ENCODE results near the gene C2CD2.

C2CD2 gene

DNA sequence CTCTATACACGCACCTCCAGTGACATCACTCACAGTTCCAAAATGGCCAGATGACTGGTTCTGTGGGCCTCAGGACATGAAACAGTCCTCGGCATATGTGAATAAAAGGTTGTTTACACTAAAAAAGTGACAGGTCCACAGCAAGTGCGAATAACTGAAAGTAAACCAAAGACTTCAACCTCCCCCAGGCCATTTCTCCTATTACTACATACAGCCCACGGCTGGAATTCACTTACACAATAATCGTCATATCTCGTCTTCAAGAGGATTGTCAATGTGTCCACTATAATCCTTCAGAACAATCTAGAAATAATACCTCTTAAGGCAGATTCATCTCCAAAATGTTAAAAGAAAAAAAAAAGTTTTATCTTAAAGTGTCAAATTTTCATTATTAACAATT is 72.8 kb downstream of the C2CD2 start:
- no peak for FAIRE-seq

- no peak for FAIRE-seq
These were observed 73.7 kb downstream of the C2CD2 start for GRCh38 chr21:41880153-41880552.

GRCh38 chr21:41879190-41879998 is 74.4 kb downstream of the C2CD2 start, which contains the start of gene PRDM15:
Gene PRDM15, minus strand, starts transcription at chr21:41879344. Its CDS starts 18,981 bp downstream, at chr21:41860363.
- FAIRE-seq, result no peak

GRCh38 chr21:41878831-41879189 is 75.0 kb downstream of the C2CD2 start:
- FAIRE-seq, result no peak

DNA sequence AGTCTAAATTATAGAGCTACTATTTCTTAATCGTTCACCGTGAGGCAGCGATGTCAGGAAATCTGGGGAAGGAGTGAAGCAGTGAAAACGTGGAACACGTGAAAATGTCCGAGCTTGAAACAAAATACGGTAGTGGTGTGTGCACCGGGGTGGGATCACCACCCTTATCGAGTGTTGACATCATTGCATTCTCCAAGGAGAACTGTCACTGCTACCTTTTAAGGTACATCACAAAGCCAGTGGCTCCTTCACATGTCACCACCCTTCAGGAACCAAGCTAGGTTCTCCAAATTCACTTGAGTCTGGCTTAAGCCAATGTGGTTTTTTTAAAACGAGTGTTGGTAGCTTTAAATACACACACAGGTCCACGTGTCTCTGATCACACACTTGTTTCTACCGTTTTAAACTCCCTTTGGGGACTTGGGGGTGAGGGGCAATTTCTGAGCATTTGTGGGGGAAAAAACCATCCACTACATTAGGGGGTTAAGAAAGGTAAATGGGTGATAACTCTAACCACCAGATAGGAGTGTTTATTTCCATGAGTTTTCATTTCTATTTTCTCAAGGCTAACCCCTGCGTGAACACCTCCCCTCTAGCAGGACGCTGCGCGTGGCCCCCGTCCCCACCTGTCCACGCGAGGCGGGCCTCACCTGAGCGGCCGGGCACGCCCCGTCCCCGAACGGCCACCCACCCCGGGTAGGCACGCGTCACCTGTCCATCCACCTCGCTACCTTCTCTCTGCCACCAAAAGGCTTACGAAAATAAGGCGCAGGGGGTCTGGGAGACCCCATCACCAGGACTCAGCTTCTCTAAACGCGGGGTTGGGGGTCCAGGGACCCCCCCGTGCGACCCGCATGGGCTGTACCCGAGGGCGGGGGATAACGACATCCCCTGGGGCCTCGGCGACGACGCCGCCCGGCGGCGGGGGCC is 75.7 kb downstream of the C2CD2 start:
- FAIRE-seq, result no peak

DNA sequence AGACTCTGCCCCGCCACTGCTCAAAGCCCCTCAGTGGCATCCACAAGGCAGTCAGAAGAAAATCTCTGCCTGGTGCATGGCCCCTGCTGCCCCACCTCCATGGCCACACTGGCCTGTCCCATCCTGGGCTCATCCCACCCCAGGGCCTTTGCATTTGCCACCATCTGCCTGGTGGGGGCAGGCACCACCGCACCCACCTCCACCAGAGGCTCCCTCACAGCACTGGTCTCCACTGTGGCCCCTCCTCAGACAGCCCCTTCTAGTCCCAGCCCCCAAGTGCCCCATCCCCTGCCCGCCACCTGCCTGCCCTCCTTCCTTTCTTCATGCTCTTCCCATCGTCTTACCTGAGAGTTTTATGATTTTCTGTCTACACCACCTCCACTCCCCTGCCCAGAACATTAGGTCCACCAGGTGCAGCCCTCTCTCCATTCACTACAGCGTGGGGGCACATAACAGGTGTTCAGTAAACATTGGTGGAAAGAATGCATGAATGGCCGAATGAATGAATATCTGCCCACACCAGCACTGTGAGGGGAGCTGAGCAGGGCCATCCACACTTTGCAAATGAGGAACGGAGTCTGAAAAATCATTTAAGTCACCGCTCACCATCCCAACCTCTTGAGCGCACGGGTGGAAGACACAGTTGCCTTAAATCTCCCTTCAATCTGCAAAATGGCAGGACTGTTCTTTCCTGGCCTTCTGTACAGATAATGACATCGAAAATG is 76.7 kb downstream of the C2CD2 start:
- no peak for FAIRE-seq

- FAIRE-seq, result no peak
These were observed 77.4 kb downstream of the C2CD2 start for GRCh38 chr21:41876396-41876795.

- FAIRE-seq, result no peak
These were observed 78.7 kb downstream of the C2CD2 start for GRCh38 chr21:41875086-41875485.

GRCh38 chr21:41874611-41875010 is 79.2 kb downstream of the C2CD2 start:
- FAIRE-seq, result no peak

DNA sequence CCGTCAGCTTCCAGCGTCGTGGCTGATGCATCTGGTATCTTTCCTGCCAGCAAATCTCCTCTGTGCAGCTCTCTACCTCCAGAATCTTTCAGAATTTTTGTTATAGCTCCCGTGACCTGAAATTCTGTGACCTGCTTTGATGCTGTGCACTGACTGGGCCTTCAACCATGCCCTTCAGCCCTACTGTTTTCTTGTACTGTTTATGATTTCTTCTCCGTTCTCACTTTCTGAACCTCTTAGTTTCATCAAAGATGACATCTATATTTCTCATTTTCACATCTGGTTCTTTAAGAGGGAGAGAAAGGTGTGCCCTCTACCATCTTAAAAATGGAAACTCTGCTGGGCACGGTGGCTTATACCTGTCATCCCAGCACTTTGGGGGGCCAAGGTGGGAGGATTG is 80.4 kb downstream of the C2CD2 start:
- no peak for FAIRE-seq

DNA sequence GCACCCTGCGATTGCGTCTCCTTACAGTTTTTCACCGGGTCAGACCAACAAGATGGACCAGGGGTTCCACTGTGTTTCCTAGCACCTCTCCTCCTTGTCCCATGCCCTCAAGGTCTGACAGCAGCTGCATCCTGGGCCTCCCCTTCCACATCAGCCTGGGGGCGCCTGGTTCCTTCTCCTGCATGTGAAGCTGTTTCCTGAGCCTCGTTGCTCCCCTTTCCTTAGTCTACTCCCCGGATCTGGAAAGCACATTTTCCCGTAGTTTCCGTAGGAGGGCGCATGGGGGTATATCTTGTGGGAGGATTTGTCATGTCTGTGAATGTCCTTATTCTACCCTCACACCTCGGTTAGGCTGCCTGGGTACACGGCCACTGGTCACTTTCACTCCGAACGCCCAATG is 80.8 kb downstream of the C2CD2 start:
- no peak for FAIRE-seq

- FAIRE-seq, result no peak
These were observed 82.4 kb downstream of the C2CD2 start for GRCh38 chr21:41871293-41872030.

- no peak for FAIRE-seq
These were observed 84.0 kb downstream of the C2CD2 start for GRCh38 chr21:41869771-41870170.

- FAIRE-seq, result no peak
These were observed 85.6 kb downstream of the C2CD2 start for GRCh38 chr21:41868062-41868710.

DNA sequence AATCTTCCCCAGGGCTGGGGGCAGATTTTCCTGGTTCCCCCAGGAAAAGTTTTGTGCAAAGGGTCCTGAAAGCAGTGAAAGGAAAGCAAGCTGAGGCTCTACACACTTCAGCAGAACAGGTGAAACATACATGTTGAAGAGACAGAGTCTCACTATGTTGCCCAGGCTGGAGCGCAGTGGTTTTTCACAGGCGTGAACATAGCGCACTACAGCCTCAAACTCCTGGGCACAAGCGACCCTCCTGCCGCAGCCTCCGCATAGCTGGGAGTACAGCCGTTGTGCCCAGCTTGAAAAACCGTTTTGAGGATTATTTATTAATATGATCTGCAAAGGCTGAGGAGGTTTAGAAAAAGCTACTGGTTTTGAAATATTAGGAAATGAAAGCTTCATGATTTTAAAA is 86.5 kb downstream of the C2CD2 start:
- no peak for FAIRE-seq

DNA sequence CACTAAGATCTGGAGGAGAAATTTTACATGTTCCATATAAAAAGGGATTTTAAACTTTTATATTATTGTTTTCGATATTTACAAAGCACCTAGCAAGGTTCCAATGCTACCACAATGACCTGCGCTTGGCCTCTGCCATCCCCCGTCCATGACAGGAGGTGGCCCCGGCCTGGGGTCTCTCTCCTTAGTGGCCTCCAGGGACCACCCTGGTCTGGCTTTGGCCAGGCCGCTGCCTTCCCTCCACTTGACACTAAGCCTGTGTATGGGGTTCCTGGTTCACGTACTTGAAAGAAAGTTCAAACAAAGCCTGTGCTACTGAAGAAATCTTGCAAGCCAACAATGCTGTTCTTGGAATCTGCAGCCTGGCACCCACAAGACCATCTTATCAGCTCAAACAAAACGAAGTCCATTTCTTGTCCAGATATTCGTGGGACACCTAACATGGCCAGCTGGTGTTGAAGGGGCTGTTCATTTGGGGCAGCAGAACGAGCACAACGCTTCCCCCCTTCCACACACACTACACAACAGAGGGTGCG is 87.5 kb downstream of the C2CD2 start:
- no peak for FAIRE-seq

DNA sequence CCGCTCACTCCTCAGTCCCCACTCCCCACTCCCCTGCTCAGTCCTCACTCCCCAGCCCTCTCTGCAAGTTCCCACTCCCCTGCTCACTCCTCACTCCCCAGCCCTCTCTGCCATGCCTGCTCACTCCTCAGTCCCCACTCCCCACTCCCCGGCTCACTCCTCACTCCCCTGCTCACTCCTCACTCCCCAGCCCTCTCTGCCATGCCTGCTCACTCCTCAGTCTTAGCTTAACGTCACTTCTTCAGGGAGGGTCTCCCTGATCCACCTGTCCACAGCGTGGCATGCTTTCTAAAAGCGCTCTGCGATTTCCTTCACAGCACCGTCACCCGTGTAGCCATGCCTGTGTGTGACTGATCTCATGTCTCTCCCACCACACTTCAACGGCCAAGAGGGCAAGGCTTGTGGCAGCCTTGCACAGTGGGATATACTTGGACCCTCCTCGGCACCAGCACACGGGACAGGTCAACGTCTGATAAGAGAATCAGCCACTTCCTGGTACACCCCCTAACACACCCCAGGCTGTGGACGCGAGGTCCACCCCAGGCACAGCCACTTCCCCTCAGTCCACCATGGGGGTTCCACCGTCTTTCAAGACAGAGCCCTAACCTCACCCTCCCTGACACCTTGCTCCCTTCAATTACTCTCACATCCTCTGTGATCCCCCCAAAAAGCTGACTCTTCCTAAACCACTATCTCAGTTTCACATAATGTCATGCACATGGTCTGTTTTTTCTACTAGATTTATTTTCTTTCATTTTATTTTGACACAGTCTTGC is 88.6 kb downstream of the C2CD2 start:
- no peak for FAIRE-seq

GRCh38 chr21:41864311-41865001 is 89.4 kb downstream of the C2CD2 start:
- no peak for FAIRE-seq

GRCh38 chr21:41863439-41863740 is 90.4 kb downstream of the C2CD2 start:
- FAIRE-seq, result no peak

GRCh38 chr21:41861987-41862386 is 91.8 kb downstream of the C2CD2 start:
- no peak for FAIRE-seq
